ENCODE results near the gene UBE2O. TPM values are rescaled to one million over a fixed set of nuclear protein-coding genes. Genes with fewer than 3 reads are reported as not detected.

UBE2O gene
- total RNA-seq, 1 donor from 2014 or later: 27.1 TPM

GRCh38 chr17:76405607-76405966 lies 47.4 kb downstream of the UBE2O start:
- DNase-seq (ENCODE audit: low spot score) (no peak), ATAC-seq (peak; percentile 7)
- intact Hi-C loops (cut with DNase I): no loop called here

DNA sequence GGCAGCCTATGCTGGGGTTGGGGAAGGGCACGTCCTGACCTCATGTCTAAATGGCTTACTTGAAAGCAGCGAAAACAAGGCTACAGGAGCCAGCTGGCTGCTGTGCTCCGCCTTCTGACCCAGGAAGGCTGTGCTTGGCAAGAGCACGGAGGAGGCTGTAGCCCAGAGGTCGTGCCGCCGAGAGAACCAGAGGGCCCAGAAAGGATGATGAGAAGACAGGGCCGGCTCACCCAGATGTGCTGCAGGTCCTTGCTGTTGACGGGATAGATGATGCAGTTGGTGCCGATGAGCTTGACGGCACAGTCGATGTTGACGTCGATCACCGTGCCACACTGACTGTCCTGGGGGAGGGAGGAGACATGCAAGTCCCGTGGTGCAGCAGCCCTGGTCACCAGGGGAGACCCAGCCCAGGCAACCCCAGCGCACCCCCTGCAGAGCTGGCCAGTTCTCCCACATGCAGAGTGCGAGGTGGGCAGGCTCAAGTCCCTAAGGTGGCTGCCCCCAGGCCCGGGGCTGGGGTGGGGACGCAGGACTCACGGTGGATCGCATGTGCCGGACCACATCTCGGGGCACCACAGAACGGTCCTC lies 47.9 kb downstream of the UBE2O start:
- DNase-seq (ENCODE audit: low spot score) (no peak), ATAC-seq (peak; percentile 83)
- intact Hi-C loops (cut with DNase I): no loop called here

GRCh38 chr17:76404256-76404655 lies 48.7 kb downstream of the UBE2O start:
- intact Hi-C loops (cut with DNase I): no loop called here
- no peak for ATAC-seq
- DNase-seq (ENCODE audit: low spot score): no peak

DNA sequence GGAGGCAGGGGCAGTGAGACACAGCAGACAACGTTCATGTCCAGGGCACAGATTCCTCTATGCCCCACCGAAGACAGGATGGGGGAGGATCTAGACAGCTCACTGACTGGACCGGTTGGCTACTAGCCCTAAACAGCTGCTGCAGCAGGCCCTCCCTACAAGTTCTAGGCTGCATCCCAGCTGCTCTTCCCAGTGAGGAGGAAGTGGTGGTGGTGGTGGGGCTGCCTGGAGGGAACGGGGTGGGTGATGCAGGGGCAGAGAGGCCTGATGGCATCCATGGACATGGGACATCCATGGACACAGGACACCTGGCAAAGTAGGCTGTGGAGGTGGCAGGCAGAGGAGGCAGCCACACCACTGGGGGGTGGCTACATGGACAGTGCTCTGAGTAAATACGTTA lies 50.2 kb downstream of the UBE2O start:
- intact Hi-C loops (cut with DNase I): no loop called here
- no peak for ATAC-seq
- no peak for DNase-seq (ENCODE audit: low spot score)

- intact Hi-C loops (cut with DNase I): no loop called here
- DNase-seq (ENCODE audit: low spot score): no peak
- no peak for ATAC-seq
Measured at GRCh38 chr17:76399175-76400172, 53.5 kb downstream of the UBE2O start.

DNA sequence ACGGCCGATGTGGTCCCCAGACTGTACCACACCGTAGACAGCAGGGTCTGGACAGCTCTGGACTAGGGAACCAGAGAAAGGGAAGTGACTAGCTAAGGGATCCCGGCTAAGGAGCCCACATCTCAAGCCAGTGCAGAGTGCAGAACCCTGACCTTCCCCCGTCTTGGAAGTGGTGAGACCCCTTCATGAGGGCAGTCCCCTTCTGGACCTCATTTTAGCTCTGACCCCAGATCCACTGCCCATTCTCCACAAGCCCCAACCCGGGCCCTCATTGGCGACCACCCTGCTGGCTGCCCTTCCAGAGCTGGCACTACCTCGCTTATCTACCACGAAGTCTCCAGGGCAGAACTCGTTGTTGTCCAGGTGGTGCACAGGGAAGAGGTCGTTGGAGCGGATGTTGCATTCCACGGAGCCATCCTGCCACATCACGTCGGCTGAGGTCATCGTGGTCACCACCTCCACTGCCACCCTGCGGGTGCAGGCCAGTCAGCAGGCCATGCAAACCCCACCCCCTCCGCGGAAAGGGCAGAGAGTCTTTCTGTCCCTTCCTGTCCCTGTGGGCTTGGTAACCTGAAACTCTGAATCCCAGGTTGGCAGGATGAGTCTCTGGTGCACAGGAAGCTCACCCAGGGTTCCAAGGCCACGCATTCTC lies 54.3 kb downstream of the UBE2O start:
- DNase-seq (ENCODE audit: low spot score) (no peak), ATAC-seq (peak; percentile 21)
- intact Hi-C loops (cut with DNase I): no loop called here

GRCh38 chr17:76397687-76398522 lies 55.0 kb downstream of the UBE2O start:
- DNase-seq (ENCODE audit: low spot score) (peak; percentile 95), ATAC-seq (peak; percentile 84)
- intact Hi-C loops (cut with DNase I): loop anchor here (1.0 kb wide), 1 partner anchor 96 kb away; no protein-coding TSS in a partner anchor

- intact Hi-C loops (cut with DNase I): loop anchor here (1.0 kb wide), 1 partner anchor 95 kb away; no protein-coding TSS in a partner anchor
- ATAC-seq: no peak
- no peak for DNase-seq (ENCODE audit: low spot score)
Measured at GRCh38 chr17:76397184-76397583, 55.8 kb downstream of the UBE2O start.

GRCh38 chr17:76395980-76396379 lies 57.0 kb downstream of the UBE2O start:
- ATAC-seq (no peak), DNase-seq (ENCODE audit: low spot score) (no peak)
- intact Hi-C loops (cut with DNase I): no loop called here

GRCh38 chr17:76394166-76394565 lies 58.8 kb downstream of the UBE2O start:
- ATAC-seq (no peak), DNase-seq (ENCODE audit: low spot score) (no peak)
- intact Hi-C loops (cut with DNase I): no loop called here

DNA sequence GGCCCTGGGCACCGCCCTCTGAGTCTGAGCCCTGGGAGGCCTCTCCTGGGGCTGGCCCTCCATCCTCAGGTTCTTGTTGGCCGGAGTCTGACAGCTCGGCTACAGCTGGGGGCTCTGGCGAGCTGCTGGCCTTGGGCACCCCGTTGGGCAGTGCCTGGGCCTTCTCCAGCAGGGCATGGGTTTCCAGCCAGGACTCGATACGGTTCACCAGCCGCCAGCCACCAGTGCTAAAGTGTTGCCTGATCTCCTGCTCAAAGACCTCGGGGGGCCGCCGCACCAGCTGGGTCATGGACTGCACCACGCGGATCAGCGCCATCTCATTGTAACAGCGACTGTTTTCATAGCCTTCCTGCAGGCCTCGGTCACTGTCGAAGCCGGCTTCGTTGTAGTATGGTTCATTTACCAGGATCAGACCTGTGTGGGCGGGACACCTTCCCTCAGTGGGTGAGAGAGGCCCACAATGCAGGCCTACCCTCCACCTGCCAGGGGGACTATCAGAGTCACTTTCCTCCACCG lies 61.7 kb downstream of the UBE2O start:
- intact Hi-C loops (cut with DNase I): no loop called here
- ATAC-seq (no peak), DNase-seq (ENCODE audit: low spot score) (no peak)

DNA sequence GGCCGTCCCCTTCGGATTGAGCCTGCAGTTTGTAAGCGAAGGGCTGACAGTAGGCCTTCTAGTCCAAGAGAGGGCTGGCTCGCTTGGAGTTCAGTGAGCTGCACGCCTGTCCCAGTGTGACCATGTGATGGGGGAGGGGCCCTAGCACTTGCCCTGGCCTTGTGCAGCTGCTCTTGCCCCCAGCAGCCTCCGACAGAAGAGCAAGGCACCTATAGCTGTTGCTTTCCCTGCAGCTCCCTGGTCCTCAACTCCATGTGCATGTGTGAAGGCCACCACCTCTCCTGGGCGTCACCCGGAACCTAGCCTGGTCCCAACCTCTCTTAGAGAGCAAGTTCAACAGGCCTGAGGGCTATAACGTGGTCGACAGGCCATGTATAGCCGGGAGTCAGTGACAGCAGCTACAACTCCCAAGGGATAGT lies 62.9 kb downstream of the UBE2O start:
- intact Hi-C loops (cut with DNase I): no loop called here
- ATAC-seq (no peak), DNase-seq (ENCODE audit: low spot score) (no peak)

- ATAC-seq (no peak), DNase-seq (ENCODE audit: low spot score) (no peak)
- intact Hi-C loops (cut with DNase I): no loop called here
Measured at GRCh38 chr17:76388966-76389888, 63.7 kb downstream of the UBE2O start.

GRCh38 chr17:76386966-76387765 lies 65.8 kb downstream of the UBE2O start:
- ATAC-seq: no peak
- DNase-seq (ENCODE audit: low spot score): no peak
- intact Hi-C loops (cut with DNase I): no loop called here

- intact Hi-C loops (cut with DNase I): no loop called here
- DNase-seq (ENCODE audit: low spot score) (peak; percentile 90), ATAC-seq (peak; percentile 55)
Measured at GRCh38 chr17:76385892-76386786, 66.8 kb downstream of the UBE2O start.
